NOMO-1 (cell line): ENCODE data around the gene SHMT2.

ENCODE experiments used
- DNase-seq, 2 experiments: peaks; one replicate each; lab custom pipeline; 2025; ENCODE audit not compliant: unreplicated experiment in 2 of 2; lab: John Stamatoyannopoulos, UW

SHMT2 gene

DNA sequence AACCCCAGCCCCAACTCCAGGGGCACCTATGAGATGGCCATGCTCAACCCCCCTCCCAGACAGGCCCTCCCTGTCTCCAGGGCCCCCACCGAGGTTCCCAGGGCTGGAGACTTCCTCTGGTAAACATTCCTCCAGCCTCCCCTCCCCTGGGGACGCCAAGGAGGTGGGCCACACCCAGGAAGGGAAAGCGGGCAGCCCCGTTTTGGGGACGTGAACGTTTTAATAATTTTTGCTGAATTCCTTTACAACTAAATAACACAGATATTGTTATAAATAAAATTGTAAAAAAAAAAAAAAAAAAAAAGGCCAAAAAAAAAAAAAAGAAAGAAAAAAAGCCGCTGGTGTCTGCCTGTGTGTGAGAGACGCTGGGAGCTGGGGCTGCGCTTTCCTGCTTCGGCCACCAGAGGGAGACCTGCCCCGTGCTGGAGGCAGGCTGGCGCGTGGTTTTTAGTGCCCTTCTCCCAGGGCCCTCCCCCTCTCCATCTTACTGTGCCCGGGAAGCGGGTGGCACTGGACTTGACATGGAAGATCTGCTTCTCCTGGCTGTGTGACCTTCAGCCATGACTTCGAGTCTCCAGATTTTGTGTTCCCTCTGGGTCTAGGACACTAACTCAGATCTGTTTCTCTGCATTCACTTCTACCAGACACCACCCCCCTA is 16.3 kb upstream of the SHMT2 start:
- peak; percentile 45 to 48 for DNase-seq

DNA sequence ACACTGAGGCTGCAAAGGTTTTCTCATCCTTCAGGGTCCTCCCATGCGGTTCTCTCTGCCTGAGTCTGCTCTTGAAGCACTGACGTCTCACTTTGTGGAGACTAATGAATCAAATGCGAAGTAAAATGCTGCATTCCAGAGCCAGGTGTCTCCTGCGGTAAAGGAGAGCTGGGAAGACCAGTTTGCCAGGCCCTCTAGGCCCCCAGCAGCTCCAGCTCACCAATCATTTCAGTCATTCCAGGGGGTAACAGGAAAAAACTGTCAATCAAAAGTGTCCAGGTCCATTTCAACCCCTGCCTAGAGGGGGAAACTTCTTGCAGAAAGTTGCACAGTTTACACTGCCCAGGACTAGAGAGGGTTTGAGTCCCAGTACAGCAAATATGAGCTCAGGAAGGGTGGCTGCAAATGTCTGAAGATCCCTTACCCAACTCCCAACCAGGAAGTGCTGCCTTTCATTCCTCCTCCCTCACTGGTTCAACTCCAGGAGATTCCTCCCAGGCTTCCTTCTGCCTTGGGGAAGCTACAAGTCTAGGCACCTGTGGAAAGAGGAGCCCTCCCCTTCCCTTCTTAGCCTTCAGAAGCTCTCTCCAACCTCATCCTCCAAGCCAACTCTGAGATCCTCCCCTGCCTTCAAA is 15.6 kb upstream of the SHMT2 start:
- DNase-seq = no peak

DNA sequence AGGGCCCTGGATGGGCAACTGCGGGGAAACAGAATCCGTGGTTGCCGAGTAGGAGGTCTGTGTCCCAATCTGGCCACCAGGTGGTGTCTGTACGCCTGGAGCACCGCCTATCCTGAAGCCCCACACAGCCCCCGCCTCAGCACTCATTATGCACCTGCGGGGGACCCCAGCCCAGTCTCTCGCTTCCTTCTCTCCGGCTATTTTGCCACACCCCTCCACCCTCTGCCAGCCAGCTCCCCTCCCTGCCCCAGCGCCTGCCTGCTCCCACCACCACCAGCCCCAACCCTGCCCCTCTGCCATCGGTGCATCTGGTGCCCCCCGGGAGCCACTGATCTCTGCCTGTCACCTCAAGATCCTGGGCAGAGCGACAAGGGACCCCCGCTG is 15.1 kb upstream of the SHMT2 start:
- peak; percentile 37 to 69 for DNase-seq

DNA sequence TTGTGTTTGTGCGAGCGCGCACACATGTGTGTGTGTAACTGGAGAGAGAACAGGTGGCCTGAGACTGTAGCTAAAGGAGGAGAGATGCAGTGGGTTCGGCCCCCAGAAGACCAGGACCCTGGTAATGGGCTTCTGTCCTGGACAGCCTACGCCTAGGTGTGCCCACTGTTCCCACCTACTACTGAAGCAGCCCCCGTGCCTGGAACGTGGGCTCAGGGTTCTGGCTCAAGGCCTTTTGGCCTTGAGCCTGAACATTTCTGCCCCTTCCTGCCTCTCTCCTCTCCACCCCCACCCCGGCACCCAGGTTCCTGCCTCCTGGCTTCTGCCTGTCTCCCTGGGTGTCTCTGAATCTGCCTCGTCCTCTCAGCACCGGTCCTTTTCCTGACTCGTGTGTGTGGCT is 14.4 kb upstream of the SHMT2 start:
- DNase-seq = no peak

DNA sequence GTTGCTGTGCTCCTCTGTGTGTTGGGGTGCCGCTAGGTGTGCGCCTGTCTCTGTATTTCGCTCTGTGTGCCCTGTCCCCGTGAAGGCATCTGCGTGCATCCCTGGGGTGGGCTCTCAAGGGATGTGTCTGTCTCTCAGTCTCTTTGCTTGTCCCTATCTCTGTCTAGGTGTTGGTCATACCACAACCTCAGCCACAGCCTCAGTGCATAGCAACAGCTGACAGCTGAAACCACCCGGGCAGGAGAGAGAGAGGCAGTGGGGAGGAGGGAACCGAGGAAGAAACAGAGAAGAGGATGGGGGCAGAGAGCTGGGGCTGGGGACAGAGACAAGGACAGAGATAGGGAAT is 13.9 kb upstream of the SHMT2 start:
- DNase-seq = no peak

DNA sequence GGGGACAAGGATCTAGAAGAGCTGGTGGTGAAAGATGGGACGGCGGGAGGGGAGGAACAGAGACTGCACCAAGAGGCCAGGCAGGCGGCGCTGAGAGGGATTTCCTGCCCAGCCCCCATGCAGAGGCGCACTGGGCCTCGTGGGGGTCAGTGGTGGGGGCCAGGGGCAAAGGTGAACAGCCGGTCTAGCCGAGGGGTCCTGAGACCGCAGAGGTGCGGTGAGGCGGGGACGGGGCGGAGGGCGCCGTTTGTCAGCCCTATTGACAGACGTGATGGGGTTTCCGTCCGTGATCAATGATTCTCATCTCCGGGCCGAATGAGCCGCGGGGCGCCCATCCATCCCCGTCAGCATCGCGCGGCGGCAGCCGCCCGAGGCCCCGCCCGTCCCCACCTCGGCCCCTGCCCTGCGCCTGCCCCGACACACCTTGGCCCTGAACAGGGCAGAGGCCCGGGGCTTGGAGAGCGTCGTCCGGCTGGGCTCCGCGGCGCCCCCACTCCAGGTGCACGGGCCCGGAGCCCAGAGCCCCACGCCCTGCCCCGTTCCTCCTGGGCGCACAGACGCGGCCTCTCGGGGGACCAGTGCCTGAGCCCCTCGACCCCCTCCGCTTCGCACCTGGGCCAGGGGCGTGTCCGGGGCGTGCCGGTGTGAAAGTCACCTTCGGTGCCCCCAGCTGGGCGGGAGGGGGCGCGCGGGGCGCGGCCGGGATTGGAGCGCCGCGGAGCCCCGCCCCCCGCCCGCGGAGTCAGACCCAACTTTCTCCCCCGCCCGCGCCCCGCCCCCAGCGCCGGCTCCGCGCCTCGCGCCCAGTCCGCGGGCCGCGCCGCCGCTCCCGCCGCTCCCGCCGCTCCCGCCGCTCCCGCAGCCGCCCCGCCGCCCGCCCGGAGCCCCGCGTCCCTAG is 13.2 kb upstream of the SHMT2 start, which contains the start of gene NXPH4:
Gene NXPH4 (plus strand): TSS at position 781 of the 898 bp plus-strand sequence. CDS start 176 bp downstream, outside the sequence.
- DNase-seq = no peak

DNA sequence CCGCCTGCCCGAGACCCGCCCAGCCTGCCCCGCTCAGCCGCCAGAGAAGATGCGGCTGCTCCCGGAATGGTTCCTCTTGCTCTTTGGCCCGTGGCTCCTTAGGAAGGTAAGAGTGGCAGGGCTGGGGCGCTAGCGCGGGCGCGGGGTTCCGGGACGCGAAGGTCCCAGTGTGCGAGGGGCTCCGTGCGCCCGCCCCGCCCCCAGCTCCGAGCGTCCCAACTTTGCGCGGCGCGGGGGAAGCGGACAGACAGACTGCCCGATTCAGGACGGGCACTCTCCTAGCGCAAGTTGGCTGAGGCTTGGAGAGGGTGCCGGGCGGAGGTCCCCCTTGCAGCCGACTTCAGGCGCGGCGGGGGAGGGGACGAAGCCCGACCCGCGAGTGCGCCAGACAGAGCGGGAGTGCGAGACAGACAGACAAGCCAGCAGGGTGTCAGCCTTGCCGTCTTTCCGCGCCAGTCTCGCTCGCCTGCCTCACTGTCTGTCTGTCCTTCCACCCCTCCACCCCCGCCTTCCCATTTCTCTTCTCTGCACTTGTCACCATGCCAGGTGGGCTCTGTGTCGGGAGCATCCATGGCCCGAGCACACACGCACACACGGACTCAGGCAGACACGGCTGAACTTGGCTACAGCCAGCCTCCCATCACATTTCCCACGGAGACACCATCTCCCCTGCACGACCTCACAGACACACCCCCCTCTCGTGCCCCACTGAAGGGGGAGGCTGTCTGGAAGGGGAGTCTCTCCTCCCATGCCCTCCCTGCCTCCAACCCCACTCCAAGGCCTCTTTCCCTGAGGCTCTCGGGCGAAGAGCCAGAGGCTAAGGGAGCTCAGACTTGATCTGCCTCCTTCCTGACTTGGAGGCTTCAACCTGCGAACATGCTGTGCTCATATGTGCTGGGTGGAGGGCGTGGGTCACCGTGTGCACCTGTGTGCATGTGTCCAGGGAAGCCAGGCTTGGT is 12.3 kb upstream of the SHMT2 start:
- peak in 1 of 2 experiments; percentile 33 for DNase-seq

DNA sequence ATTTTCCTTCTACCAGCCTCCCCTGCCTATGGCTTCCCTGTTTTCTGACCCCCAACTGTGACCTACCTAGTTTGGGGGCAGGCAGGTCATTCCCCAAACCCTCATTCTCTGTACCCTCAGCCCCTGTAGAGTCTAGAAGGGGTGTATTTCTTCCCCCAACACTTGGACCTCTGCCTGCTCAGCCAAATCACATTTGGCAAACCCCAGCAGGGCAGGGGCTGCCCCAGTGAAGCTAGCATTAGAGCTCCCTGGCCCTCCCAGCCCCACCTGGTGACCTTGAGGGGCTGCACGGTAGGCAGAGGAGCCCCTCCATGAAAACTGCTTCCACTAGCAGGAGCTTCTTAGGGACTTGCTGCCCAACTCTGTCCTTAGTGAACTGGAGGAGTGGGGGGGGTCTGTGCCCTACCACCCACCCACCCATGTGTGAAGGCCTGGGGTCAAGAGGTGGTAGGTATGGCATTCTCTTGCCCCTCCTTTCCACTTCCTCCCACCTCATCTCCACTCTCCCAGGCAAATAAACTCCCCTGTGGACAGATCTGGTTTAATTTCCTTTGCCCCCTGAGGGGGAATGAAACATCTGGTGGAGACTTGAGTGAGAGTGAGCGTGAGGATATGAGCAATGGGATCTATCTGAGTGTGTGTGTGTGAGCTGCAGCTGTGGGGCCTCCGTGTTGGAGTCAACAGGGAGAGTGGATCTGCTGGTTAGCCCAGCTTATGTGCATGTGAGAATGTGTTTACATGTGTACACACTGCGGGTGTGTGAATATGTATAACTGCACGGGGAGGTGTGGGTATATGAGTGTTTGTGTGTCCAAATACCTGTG is 11.3 kb upstream of the SHMT2 start:
- DNase-seq = no peak

DNA sequence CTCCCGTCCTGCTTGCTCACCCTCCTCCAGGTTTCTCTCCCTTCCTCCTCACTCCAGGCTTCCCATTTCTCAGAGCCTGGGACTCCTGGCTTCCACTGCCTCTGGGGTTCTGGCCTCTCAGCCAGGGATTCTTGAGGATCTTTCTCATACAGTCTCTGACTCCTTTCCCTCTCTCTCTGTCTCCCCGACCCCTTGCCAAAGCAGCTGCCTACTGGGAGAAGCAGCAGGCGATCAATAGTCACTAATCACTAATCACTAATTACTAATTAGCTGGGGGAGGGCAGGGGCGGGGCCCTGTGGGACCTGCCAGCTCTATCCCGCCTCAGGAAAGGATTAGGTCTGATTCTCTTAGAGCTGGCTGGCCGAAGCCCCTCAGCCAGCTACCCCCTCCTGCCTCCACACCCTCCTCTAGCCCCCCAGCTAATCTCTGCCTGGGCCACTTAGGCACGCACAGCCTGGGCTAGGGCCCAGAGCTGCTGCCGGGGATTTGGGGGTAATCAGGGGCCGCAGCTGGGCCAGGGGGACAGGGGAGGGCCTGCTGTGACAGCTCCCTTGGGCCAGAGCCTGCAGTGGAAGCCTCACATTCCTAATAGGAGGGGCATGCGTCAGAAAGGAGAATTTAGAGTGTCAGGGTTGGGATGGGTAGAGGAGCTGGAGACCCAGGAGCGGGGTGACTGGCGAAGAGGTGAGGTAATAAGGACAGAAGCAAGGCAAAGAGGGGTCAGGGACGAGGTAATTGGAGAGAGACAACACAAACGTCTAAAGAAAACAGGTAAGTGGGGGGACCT is 10.1 kb upstream of the SHMT2 start:
- DNase-seq = no peak

DNA sequence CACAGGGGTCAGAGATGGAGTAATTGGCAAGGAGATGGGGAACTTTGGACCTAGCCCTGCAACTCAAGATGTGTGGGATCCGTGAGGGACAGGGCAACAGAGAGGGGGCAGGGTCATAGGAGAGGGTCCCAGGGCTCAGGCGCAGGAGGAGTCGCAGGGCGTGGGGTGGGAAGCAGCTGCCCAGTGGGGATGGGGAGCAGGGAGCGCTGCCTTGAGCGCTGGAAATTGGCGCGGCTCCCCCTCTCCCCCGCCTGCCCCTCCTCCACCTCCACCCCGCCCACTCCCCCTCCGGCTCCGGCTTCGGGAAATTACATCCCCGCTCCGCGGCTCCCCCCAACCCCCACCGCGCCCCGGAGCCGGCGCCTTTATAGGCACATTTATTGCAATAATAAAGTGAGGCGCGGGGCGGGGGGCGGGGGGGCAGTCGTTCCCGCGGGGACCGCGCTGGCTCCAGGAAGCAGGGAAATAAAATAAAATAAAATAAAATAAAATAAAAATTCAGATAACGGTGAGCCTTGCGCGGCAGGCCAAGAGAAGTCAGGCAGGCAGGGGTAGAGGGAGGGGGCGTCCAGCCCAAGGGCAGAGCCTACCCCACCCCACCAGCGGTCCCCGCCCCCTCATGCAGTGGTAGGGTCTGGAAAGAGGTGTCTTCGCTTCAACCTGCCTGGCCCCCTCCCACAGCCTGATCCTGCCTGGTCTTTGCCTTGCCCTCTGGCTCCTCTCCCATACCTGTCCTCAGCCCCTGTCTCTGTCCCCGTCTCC is 9.3 kb upstream of the SHMT2 start:
- DNase-seq = no peak

DNA sequence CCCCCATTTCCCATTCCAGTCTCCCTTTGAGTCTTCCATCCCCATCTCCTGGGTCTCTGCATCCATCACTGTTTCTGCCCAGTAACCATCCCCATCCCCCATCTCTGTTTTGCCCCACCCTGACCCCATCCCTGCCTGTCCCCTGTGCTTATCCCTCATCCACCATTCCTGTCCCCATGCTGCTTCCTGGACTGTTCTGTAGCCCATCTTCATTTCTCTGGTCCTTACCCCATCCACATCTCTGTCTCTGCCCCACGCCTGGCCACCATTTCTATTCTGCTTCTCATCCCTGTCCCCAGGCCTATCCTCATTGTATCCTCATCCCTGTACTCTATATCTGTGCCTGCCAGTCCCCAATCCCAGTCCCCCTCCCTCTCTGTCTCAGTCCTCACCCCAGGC is 8.7 kb upstream of the SHMT2 start:
- DNase-seq = no peak

DNA sequence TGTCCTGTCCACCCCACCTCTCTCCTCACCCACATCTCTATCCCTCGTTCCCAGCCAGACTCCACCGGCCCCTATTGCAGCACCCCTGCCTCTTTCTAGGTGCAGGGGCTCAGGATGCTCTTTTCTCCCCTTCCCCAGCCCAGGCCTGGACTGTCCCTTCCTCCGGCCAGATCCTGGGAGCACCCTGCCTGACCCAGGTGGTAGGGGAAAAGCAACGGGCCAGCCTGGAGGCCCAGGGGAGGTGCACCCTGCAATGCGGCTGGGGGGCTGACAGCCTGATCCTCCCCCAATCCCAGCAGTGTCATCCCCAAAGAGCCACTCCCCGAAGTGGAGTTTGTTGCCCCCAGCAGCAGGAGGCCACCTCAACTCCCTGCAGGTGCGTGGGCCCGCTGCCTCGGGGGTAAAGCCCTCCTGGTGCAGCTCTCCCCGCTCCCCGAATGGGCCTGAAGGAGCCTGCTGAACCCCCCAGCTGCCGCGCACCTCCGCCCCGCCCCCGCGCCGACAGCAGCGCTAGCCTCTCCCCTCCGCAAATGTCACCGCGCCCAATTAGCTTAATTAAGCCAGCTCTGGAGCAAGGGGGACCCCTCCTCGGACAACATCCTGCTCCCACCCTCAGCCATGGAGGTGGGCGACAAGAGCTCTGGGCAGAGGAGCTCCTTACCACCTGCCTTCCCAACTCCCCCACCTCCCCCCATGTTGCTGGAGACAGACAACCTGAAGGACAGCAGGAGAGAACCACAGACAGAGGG is 8.2 kb upstream of the SHMT2 start:
- no peak for DNase-seq

DNA sequence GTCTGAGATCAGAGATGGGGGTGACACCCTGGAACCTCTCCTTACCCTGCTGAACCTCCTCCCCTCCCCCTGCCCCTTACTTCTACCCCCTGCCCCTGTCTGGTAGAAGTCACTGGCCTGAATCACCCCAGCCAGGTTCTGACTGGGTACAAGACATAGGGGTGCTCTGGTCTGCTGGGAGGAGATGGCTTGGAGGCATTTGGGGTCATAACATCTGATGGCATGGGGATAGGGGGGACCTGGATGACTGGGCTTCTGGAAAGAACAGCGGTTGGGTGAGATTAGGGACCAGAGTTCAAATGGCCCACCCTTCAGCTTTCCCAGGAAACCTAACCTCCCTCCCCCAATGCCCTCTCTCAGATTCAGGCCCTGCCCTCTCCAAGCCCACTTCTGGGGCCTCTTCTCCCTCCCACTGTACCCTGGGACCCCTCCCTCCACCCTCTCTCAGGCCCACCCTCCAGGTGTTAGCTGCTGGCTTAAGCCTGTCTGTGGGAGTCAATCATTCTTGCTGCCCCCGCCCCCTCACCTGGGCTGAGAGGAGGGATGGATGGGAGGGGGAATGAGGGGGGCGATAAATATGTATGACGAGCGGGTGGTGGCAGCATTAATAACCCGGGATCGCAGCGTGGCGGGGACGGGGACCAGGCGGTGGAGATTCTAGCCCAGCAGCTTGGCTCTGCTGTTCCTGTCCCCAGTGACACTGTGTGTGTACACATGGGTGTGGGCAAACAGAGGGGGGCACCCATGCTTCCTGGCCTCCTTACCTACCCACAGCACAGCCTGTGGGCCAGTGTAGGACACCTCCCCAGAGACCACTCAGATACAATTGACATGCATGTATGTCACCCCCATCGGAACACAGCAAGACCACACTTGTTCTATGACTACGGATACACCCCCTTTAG is 7.0 kb upstream of the SHMT2 start:
- no peak for DNase-seq

DNA sequence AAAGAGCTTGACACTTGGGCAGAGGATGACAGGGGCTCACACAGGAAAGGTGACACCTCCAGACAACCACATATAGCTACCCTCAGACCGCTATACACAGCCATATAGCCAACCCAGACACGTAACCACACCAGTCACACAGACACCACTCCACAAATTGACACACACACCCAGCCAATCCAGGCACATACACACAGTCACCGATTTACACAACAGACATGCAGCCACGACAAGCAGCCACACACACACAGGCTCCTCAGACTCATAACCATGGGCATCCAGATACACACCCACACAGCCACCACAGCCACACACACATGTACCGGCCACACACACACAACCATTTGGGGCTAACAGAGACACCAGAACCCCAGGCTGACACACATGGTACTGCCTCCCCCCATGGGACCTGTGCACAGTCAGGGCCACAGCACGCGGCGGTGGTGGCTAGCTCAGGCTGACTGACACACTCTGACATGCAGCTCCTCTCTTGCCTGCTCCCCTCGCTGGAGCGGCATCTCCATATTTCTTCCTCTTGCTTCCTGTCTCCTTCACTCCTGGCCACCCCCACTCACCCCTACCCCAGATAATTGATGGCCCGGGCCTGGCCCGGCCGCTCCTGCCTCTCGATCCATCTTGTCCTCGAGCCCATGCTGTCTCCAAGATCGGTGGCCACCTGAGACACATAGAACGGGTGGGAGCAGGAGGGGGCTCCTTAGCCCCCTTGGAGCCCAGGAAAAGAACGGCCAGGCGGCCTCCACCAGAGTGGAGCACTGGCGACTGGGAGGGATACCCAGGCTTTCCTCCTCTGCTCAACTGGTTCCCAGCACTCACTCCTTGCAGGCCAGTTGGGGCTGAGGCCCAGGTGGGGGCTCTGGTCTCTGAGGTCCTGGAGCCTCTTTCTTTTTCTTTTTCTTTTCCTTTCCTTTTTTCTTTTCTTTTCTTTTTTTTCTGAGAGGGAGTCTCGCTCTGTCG is 6.0 kb upstream of the SHMT2 start:
- DNase-seq = no peak

DNA sequence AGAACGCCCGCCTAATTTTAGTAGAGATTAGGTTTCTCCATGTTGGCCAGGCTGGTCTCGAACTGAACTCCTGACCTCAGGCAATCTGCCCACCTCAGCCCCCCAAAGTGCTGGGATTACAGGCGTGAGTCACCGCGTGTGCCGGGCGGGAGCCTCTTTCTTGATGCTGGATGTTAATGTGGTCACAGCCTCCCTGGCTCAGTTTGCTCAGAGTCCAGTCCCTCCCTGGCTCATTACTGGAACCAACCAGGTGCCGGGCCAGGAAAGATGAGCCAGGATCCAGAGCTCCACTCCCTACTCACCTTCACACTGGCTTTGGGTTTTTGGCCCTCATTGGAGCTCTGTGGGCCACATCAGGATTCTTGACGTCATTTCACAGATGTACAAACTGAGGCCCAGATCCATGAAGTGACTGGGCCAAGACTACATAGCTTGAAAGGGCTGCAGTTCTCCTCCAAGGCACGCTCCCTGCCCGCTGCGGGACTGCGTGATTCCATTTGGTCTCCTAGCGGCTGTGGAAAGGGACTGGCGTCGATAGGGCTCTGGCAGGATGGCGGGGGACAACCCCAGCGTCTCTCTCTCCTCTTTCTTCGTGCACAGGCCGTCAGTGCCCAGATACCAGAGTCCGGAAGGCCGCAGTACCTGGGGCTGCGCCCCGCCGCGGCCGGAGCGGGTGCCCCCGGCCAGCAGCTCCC is 5.1 kb upstream of the SHMT2 start:
- DNase-seq = no peak
